Mucosa of descending colon (tissue), 3 donors: ENCODE measurements around the gene PDE4B. TPM values are rescaled to one million over a fixed set of nuclear protein-coding genes. Genes with fewer than 3 reads are reported as not detected.

ENCODE experiments used
- ATAC-seq: fragments of 200-7000 bp; cut with Tn5 transposase; one replicate; pipeline ENCODE4 v1.9.1; 2020; ENCODE audit warnings: mild to moderate bottlenecking, moderate library complexity
- DNase-seq, 3 donors: peaks; one replicate each; pipeline ENCODE4 v3.0.0-alpha.2; 2020
- H3K36me3 ChIP-seq: fragments of 200-600 bp; one replicate; pipeline ENCODE4 v1.8.0; 2021; ENCODE audit warnings: low read depth, mild to moderate bottlenecking
- H3K4me1 ChIP-seq: fragments of 200-600 bp; one replicate; pipeline ENCODE4 v1.8.0; 2021; ENCODE audit warnings: low read depth, mild to moderate bottlenecking
- H3K4me3 ChIP-seq: fragments of 200-600 bp; one replicate; pipeline ENCODE4 v1.8.0; 2021; ENCODE audit warnings: mild to moderate bottlenecking
- H3K9me3 ChIP-seq: fragments of 200-600 bp; one replicate; pipeline ENCODE4 v1.8.0; 2021; ENCODE audit warnings: mild to moderate bottlenecking
- CTCF ChIP-seq: fragments of 200-600 bp; IDR thresholded peaks from one replicate; pipeline ENCODE4 v1.8.0; 2022; ENCODE audit warnings: antibody characterized with exemption, mild to moderate bottlenecking
- intact Hi-C, 2 donors: fragments of 100-400 bp; cut with DNase I in 1 of 2; cut with micrococcal nuclease in 1 of 2; formaldehyde crosslinking; loops; one replicate each; pipeline versions ENCODE4 v1.11.0 to v1.11.1; 2022; cut with DNase I, micrococcal nuclease
- total RNA-seq, 3 donors: library from RNA; stranded (reverse); fragmentation: NEBNext Ultra II Directional in 2 of 3; extraction: Animal tissue kit (Norgen Biotek cat#: 25700) in 2 of 3; gene quantifications; one replicate each; pipeline versions ENCODE4 v1.2.1 to v1.2.4, GENCODE V29; 2021 to 2023
- donor health status: DM: no; HTN: no; CAD: no; lungs with moderate emphysema.
- donor health status: DM: no; HTN: no; CAD: no.
- donor health status: DM: no; HTN: yes; CAD: no.

PDE4B gene
- total RNA-seq, 3 donors from 2014 or later: 3.4 to 6.6 (median 4.9) TPM

GRCh38 chr1:65769636-65770035 is 23.1 kb upstream of the PDE4B start:
- no peak overlapping the region for H3K4me3 ChIP-seq
- no peaks in the 10 kb centered on the region for H3K4me1 ChIP-seq
- no peak for DNase-seq
- no peak for ATAC-seq
- peaks cover 2% of the 10 kb centered on the region for H3K9me3 ChIP-seq
- TF ChIP-seq CTCF: no peak
- H3K36me3 ChIP-seq: no peaks in the 10 kb centered on the region
- intact Hi-C loops: no loop called here

- Histone ChIP-seq H3K4me1 (no peaks in the 10 kb centered on the region), H3K4me3 (no peak overlapping the region), H3K36me3 (no peaks in the 10 kb centered on the region), H3K9me3 (no peaks in the 10 kb centered on the region)
- intact Hi-C loops: no loop called here
- ATAC-seq (no peak), DNase-seq (no peak)
- TF ChIP-seq CTCF: no peak
Measured at GRCh38 chr1:65772607-65773006, 20.1 kb upstream of the PDE4B start.

GRCh38 chr1:65773391-65774123 is 19.1 kb upstream of the PDE4B start:
- H3K36me3 ChIP-seq: no peaks in the 10 kb centered on the region

GRCh38 chr1:65788762-65789161 is 3.9 kb upstream of the PDE4B start:
- Histone ChIP-seq H3K4me3 (no peak overlapping the region), H3K36me3 (no peaks in the 10 kb centered on the region), H3K4me1 (no peaks in the 10 kb centered on the region), H3K9me3 (peaks cover 14% of the 10 kb centered on the region)
- ATAC-seq: no peak
- intact Hi-C loops: no loop called here
- DNase-seq: no peak
- TF ChIP-seq CTCF: no peak

More at GRCh38 chr1:65773391-65774123, 19.1 kb upstream of the PDE4B start:
- DNase-seq (no peak), ATAC-seq (no peak)
- intact Hi-C loops: no loop called here
- no peaks in the 10 kb centered on the region for H3K4me1 ChIP-seq
- no peak overlapping the region for H3K4me3 ChIP-seq
- no peaks in the 10 kb centered on the region for H3K9me3 ChIP-seq
- no peak for TF ChIP-seq CTCF

GRCh38 chr1:65791396-65791795 is 1.3 kb upstream of the PDE4B start:
- no peak for TF ChIP-seq CTCF
- ATAC-seq (no peak), DNase-seq (no peak)
- Histone ChIP-seq H3K36me3 (no peaks in the 10 kb centered on the region), H3K4me3 (no peak overlapping the region), H3K9me3 (peaks cover 14% of the 10 kb centered on the region), H3K4me1 (no peaks in the 10 kb centered on the region)
- intact Hi-C loops: no loop called here
